HG03095 (cell line): ENCODE data around the gene BSG.
A peak's percentile ranks its signal among the peaks of the same experiment; 100 is the strongest.

Source experiments
- ATAC-seq: cut with Tn5 transposase; IDR thresholded peaks from one replicate; pipeline ENCODE4 v1.9.1; 2021; ENCODE audit warnings: moderate library complexity; ENCODE audit not compliant: unreplicated experiment

The BSG gene

GRCh38 chr19:570937-571565, 1.3 kb upstream of the BSG start:
- no peak for ATAC-seq

GRCh38 chr19:571566-571974, 826 bp upstream of the BSG start:
- ATAC-seq, result no peak

- ATAC-seq, result peak; percentile 22
Observed at GRCh38 chr19:572743-573518, 535 bp downstream of the BSG start.

- no peak for ATAC-seq
Observed at GRCh38 chr19:573519-573825, 1.1 kb downstream of the BSG start.

- ATAC-seq, result no peak
Observed at GRCh38 chr19:574658-575526, 2.5 kb downstream of the BSG start.

- ATAC-seq, result no peak
Observed at GRCh38 chr19:575527-576506, 3.4 kb downstream of the BSG start.

- ATAC-seq, result no peak
Observed at GRCh38 chr19:576768-577438, 4.5 kb downstream of the BSG start.

- ATAC-seq, result no peak
Observed at GRCh38 chr19:577439-578392, 5.3 kb downstream of the BSG start.

- no peak for ATAC-seq
Observed at GRCh38 chr19:579111-579841, 6.9 kb downstream of the BSG start.

- no peak for ATAC-seq
Observed at GRCh38 chr19:579842-580155, 7.4 kb downstream of the BSG start.

- no peak for ATAC-seq
Observed at GRCh38 chr19:580274-580835, 8.0 kb downstream of the BSG start.

GRCh38 chr19:581399-582111, 9.2 kb downstream of the BSG start:
- ATAC-seq, result no peak

GRCh38 chr19:582497-583197, 10.3 kb downstream of the BSG start:
- ATAC-seq, result no peak

GRCh38 chr19:583198-583967, 11.0 kb downstream of the BSG start:
- ATAC-seq, result no peak

- ATAC-seq, result no peak
Observed at GRCh38 chr19:583968-584239, 11.5 kb downstream of the BSG start.

GRCh38 chr19:584240-585001, 12.0 kb downstream of the BSG start:
- ATAC-seq, result no peak
